Activated CD4-positive, alpha-beta T cell treated with anti-CD3 and anti-CD28 coated beads for 4 hours (primary cell): ENCODE results near the gene NTRK2.

Experiments used
- DNase-seq, 2 donors: peaks; one replicate each; pipeline ENCODE4 v3.0.0-alpha.2; 2020

The NTRK2 gene

GRCh38 chr9:84949971-84950370 lies 280.4 kb downstream of the NTRK2 start:
- DNase-seq = no peak

- no peak for DNase-seq
Observed at GRCh38 chr9:84950879-84951811, 281.6 kb downstream of the NTRK2 start.

- no peak for DNase-seq
Observed at GRCh38 chr9:84953252-84953773, 283.8 kb downstream of the NTRK2 start.

- peak in 1 of 2 donors; percentile 3 for DNase-seq
Observed at GRCh38 chr9:84953797-84954705, 284.5 kb downstream of the NTRK2 start.

- DNase-seq = peak in 1 of 2 donors; percentile 1
Observed at GRCh38 chr9:84955155-84955554, 285.6 kb downstream of the NTRK2 start.

- DNase-seq = no peak
Observed at GRCh38 chr9:84955971-84956370, 286.4 kb downstream of the NTRK2 start.

- DNase-seq = no peak
Observed at GRCh38 chr9:84959339-84959738, 289.8 kb downstream of the NTRK2 start.

- DNase-seq = no peak
Observed at GRCh38 chr9:84966876-84967830, 297.6 kb downstream of the NTRK2 start.

- DNase-seq = no peak
Observed at GRCh38 chr9:84969084-84969483, 299.6 kb downstream of the NTRK2 start.

GRCh38 chr9:84969736-84970135 lies 300.2 kb downstream of the NTRK2 start:
- DNase-seq = no peak

GRCh38 chr9:84970432-84970831 lies 300.9 kb downstream of the NTRK2 start:
- no peak for DNase-seq

GRCh38 chr9:84971571-84971970 lies 302.0 kb downstream of the NTRK2 start:
- DNase-seq = no peak

GRCh38 chr9:84974258-84974657 lies 304.7 kb downstream of the NTRK2 start:
- DNase-seq = no peak

GRCh38 chr9:84974855-84975254 lies 305.3 kb downstream of the NTRK2 start:
- no peak for DNase-seq

- DNase-seq = no peak
Observed at GRCh38 chr9:84975926-84976325, 306.4 kb downstream of the NTRK2 start.

- no peak for DNase-seq
Observed at GRCh38 chr9:84978661-84979060, 309.1 kb downstream of the NTRK2 start.

GRCh38 chr9:84983749-84984148 lies 314.2 kb downstream of the NTRK2 start:
- DNase-seq = no peak

GRCh38 chr9:84988621-84989020 lies 319.1 kb downstream of the NTRK2 start:
- no peak for DNase-seq

GRCh38 chr9:84990416-84990815 lies 320.9 kb downstream of the NTRK2 start:
- no peak for DNase-seq

- no peak for DNase-seq
Observed at GRCh38 chr9:84990850-84991513, 321.5 kb downstream of the NTRK2 start.

GRCh38 chr9:84991514-84991870 lies 322.0 kb downstream of the NTRK2 start:
- DNase-seq = no peak

GRCh38 chr9:84992381-84992780 lies 322.9 kb downstream of the NTRK2 start:
- DNase-seq = no peak
